ENCODE measurements around the gene GPC6.

DNA sequence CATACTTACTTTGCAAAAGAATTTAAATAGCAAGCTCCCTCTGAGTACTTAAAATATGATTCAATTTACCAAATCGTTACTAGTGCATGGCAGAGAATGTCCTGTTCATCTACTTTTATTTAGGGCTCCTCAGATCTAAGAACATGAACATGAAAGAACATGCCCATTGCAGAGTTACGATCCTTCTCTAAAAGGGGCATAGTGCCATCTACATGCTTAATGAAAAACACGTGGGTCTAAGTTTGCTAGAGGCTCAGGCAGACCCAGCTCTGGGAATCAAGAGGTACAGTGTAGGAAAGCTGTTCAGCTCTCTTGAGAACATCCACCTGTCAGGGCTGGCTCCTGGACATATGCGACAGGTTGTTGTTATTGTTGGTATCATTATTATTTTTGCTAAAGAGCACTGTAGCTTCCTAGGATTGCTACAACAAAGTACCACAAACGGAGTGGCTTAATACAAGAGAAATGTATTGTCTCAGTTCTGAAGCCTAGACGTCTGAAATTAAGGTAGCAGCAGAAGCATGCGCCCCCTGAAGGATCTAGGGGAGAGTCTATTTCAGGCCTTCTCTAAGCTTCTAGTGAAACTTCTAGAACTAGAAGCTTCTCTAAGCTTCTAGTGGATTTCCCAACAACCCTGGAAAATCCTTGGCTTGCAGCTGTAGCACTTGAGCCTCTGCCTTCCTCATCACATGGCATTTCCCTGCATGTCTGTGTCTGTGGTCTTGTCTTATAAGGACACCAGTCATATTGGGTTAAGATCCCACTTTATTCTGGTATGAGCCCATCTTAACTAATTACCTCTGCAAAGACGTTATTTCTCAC lies 1119.0 kb downstream of the GPC6 start:
- TF ChIP-seq, protein P1, sequence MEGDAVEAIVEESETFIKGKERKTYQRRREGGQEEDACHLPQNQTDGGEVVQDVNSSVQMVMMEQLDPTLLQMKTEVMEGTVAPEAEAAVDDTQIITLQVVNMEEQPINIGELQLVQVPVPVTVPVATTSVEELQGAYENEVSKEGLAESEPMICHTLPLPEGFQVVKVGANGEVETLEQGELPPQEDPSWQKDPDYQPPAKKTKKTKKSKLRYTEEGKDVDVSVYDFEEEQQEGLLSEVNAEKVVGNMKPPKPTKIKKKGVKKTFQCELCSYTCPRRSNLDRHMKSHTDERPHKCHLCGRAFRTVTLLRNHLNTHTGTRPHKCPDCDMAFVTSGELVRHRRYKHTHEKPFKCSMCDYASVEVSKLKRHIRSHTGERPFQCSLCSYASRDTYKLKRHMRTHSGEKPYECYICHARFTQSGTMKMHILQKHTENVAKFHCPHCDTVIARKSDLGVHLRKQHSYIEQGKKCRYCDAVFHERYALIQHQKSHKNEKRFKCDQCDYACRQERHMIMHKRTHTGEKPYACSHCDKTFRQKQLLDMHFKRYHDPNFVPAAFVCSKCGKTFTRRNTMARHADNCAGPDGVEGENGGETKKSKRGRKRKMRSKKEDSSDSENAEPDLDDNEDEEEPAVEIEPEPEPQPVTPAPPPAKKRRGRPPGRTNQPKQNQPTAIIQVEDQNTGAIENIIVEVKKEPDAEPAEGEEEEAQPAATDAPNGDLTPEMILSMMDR (optimal IDR thresholded peaks at IDR 0.05 in 1 of 3, IDR thresholded peaks at IDR 0.05 in 1 of 3, conservative IDR thresholded peaks at IDR 0.05 in 1 of 3; ENCODE audit: extremely low read depth in 1 of 3, insufficient read depth in 2 of 3, low read length in 3 of 3) = peak in 2 of 3 experiments; percentile 49 to 59
- TF ChIP-seq EZH2 (IDR thresholded peaks at IDR 0.05; ENCODE audit: low read length) = no peak

Measured in keratinocyte (primary cell).